HEK293 (cell line): ENCODE measurements around the gene PDLIM4.

Experiments
- PATZ1 ChIP-seq: fragments of 450-650 bp; formaldehyde crosslinking; IDR thresholded peaks from 2 replicates; pipeline ENCODE4 v1.5.1; 2016; ENCODE audit warnings: missing biosample characterization, missing genetic modification characterization
- SCRT2 ChIP-seq: fragments of 450-650 bp; formaldehyde crosslinking; IDR thresholded peaks from 2 replicates; pipeline ENCODE4 v1.5.1; 2016; ENCODE audit warnings: missing biosample characterization, missing genetic modification characterization
- SP2 ChIP-seq: fragments of 450-650 bp; formaldehyde crosslinking; IDR thresholded peaks from 2 replicates; pipeline ENCODE4 v1.5.1; 2016; ENCODE audit warnings: missing biosample characterization, missing genetic modification characterization
- ZBTB20 ChIP-seq: fragments of 450-650 bp; formaldehyde crosslinking; IDR thresholded peaks from 2 replicates; pipeline ENCODE4 v1.5.1; 2016; ENCODE audit warnings: missing biosample characterization, missing genetic modification characterization
- ZNF114 ChIP-seq: fragments of 450-650 bp; formaldehyde crosslinking; IDR thresholded peaks from 2 replicates; pipeline ENCODE4 v1.5.0; 2017; ENCODE audit warnings: missing biosample characterization, missing genetic modification characterization
- ZNF24 ChIP-seq: fragments of 450-650 bp; formaldehyde crosslinking; IDR thresholded peaks from 2 replicates; pipeline ENCODE4 v1.5.1; 2016; ENCODE audit warnings: missing biosample characterization, missing genetic modification characterization
- ZNF274 ChIP-seq, 2 experiments: fragments of 200-500 bp in 1 of 2; fragments of 450-650 bp in 1 of 2; sonication (Bioruptor generic) in 1 of 2; formaldehyde crosslinking in 1 of 2; IDR thresholded peaks; 2 replicates each; pipeline versions ENCODE4 v1.5.1 to v1.6.1; 2014 to 2016; ENCODE audit warnings: borderline replicate concordance in 1 of 2, inconsistent platforms in 1 of 2, low read length in 1 of 2, missing biosample characterization in 1 of 2, missing genetic modification characterization in 1 of 2
- ZNF501 ChIP-seq: fragments of 450-650 bp; formaldehyde crosslinking; IDR thresholded peaks from 2 replicates; pipeline ENCODE4 v1.5.1; 2016; ENCODE audit warnings: missing biosample characterization, missing genetic modification characterization
- ZNF529 ChIP-seq: fragments of 450-650 bp; formaldehyde crosslinking; IDR thresholded peaks from 2 replicates; pipeline ENCODE4 v1.5.1; 2017; ENCODE audit warnings: missing genetic modification characterization, missing biosample characterization; ENCODE audit not compliant: insufficient replicate concordance
- ZNF768 ChIP-seq: fragments of 450-650 bp; formaldehyde crosslinking; IDR thresholded peaks from 2 replicates; pipeline ENCODE4 v1.5.1; 2018; ENCODE audit warnings: missing biosample characterization, mild to moderate bottlenecking, missing genetic modification characterization
- TF ChIP-seq, protein P1 (sequence below): fragments of 450-650 bp; formaldehyde crosslinking; IDR thresholded peaks from 2 replicates; pipeline ENCODE4 v1.5.1; 2016; ENCODE audit warnings: missing biosample characterization, missing genetic modification characterization
- TF ChIP-seq, protein P2 (sequence below): fragments of 450-650 bp; formaldehyde crosslinking; IDR thresholded peaks from 2 replicates; pipeline ENCODE4 v1.5.1; 2017; ENCODE audit warnings: missing biosample characterization, missing genetic modification characterization
- TF ChIP-seq, protein P3 (sequence below): fragments of 450-650 bp; formaldehyde crosslinking; IDR thresholded peaks from 2 replicates; pipeline ENCODE4 v1.5.1; 2016; ENCODE audit warnings: missing biosample characterization, missing genetic modification characterization
- TF ChIP-seq, protein P4 (sequence below): fragments of 450-650 bp; formaldehyde crosslinking; IDR thresholded peaks from 2 replicates; pipeline ENCODE4 v1.5.1; 2017; ENCODE audit warnings: missing biosample characterization, mild to moderate bottlenecking, missing genetic modification characterization, moderate library complexity

- TF ChIP-seq, protein P1, sequence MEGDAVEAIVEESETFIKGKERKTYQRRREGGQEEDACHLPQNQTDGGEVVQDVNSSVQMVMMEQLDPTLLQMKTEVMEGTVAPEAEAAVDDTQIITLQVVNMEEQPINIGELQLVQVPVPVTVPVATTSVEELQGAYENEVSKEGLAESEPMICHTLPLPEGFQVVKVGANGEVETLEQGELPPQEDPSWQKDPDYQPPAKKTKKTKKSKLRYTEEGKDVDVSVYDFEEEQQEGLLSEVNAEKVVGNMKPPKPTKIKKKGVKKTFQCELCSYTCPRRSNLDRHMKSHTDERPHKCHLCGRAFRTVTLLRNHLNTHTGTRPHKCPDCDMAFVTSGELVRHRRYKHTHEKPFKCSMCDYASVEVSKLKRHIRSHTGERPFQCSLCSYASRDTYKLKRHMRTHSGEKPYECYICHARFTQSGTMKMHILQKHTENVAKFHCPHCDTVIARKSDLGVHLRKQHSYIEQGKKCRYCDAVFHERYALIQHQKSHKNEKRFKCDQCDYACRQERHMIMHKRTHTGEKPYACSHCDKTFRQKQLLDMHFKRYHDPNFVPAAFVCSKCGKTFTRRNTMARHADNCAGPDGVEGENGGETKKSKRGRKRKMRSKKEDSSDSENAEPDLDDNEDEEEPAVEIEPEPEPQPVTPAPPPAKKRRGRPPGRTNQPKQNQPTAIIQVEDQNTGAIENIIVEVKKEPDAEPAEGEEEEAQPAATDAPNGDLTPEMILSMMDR = no peak
- no peak for TF ChIP-seq ZNF529 (tag by site-specific recombination)
- TF ChIP-seq SP2 (tag by site-specific recombination) = no peak
- TF ChIP-seq PATZ1 (tag by site-specific recombination) = no peak
- TF ChIP-seq, protein P2, sequence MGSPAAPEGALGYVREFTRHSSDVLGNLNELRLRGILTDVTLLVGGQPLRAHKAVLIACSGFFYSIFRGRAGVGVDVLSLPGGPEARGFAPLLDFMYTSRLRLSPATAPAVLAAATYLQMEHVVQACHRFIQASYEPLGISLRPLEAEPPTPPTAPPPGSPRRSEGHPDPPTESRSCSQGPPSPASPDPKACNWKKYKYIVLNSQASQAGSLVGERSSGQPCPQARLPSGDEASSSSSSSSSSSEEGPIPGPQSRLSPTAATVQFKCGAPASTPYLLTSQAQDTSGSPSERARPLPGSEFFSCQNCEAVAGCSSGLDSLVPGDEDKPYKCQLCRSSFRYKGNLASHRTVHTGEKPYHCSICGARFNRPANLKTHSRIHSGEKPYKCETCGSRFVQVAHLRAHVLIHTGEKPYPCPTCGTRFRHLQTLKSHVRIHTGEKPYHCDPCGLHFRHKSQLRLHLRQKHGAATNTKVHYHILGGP = no peak
- no peak for TF ChIP-seq ZBTB20
- TF ChIP-seq ZNF274 (IDR thresholded peaks at IDR 0.05; ENCODE audit: low read length) = no peak
- TF ChIP-seq ZNF274 (tag by site-specific recombination; IDR thresholded peaks at IDR 0.05; ENCODE audit: borderline replicate concordance) = no peak
- TF ChIP-seq, protein P3, sequence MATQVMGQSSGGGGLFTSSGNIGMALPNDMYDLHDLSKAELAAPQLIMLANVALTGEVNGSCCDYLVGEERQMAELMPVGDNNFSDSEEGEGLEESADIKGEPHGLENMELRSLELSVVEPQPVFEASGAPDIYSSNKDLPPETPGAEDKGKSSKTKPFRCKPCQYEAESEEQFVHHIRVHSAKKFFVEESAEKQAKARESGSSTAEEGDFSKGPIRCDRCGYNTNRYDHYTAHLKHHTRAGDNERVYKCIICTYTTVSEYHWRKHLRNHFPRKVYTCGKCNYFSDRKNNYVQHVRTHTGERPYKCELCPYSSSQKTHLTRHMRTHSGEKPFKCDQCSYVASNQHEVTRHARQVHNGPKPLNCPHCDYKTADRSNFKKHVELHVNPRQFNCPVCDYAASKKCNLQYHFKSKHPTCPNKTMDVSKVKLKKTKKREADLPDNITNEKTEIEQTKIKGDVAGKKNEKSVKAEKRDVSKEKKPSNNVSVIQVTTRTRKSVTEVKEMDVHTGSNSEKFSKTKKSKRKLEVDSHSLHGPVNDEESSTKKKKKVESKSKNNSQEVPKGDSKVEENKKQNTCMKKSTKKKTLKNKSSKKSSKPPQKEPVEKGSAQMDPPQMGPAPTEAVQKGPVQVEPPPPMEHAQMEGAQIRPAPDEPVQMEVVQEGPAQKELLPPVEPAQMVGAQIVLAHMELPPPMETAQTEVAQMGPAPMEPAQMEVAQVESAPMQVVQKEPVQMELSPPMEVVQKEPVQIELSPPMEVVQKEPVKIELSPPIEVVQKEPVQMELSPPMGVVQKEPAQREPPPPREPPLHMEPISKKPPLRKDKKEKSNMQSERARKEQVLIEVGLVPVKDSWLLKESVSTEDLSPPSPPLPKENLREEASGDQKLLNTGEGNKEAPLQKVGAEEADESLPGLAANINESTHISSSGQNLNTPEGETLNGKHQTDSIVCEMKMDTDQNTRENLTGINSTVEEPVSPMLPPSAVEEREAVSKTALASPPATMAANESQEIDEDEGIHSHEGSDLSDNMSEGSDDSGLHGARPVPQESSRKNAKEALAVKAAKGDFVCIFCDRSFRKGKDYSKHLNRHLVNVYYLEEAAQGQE = no peak
- TF ChIP-seq, protein P4, sequence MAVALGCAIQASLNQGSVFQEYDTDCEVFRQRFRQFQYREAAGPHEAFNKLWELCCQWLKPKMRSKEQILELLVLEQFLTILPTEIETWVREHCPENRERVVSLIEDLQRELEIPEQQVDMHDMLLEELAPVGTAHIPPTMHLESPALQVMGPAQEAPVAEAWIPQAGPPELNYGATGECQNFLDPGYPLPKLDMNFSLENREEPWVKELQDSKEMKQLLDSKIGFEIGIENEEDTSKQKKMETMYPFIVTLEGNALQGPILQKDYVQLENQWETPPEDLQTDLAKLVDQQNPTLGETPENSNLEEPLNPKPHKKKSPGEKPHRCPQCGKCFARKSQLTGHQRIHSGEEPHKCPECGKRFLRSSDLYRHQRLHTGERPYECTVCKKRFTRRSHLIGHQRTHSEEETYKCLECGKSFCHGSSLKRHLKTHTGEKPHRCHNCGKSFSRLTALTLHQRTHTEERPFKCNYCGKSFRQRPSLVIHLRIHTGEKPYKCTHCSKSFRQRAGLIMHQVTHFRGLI (tag by site-specific recombination) = no peak
- TF ChIP-seq ZNF768 (tag by site-specific recombination) = no peak
- TF ChIP-seq SCRT2 (tag by site-specific recombination) = no peak
- TF ChIP-seq ZNF114 (tag by site-specific recombination) = no peak
- no peak for TF ChIP-seq ZNF24 (tag by site-specific recombination)
- TF ChIP-seq ZNF501 (tag by site-specific recombination) = no peak
Measured at GRCh38 chr5:132246806-132247205, 10.7 kb upstream of the PDLIM4 start.
